ENCODE data around the gene ARTN.

GRCh38 chr1:43974443-43975248 lies 41.0 kb downstream of the ARTN start, which contains the start of gene ATP6V0B:
- TF ChIP-seq CTCF (IDR thresholded peaks at IDR 0.05; ENCODE audit: low read length) (peak; percentile 3; the same call in 1 of the 2 replicates), EZH2 (IDR thresholded peaks at IDR 0.05; ENCODE audit: borderline replicate concordance, low read length) (no peak)
